HuH-7.5 (cell line): ENCODE results near the gene RNASE13.
"Not testable (repeated sequence)": the region's sequence is repeated elsewhere in the genome, so short reads cannot be mapped to it uniquely, and the experiment has no call there.

Experiments
- DNase-seq: peaks from one replicate; pipeline ENCODE4 v3.0.0; 2011; ENCODE audit warnings: low spot score

Gene RNASE13

GRCh38 chr14:20988717-20989470, 45.7 kb downstream of the RNASE13 start:
- DNase-seq, result no peak

GRCh38 chr14:20986811-20987210, 47.8 kb downstream of the RNASE13 start:
- DNase-seq, result no peak

- not testable (repeated sequence) for DNase-seq
Measured at GRCh38 chr14:20985650-20986049, 49.0 kb downstream of the RNASE13 start.
